Breast epithelium (tissue), 4 donors: ENCODE results near the gene KREMEN1. TPM values are rescaled to one million over a fixed set of nuclear protein-coding genes. Genes with fewer than 3 reads are reported as not detected.
A peak's percentile ranks its signal among the peaks of the same experiment; 100 is the strongest.

Source experiments
- DNase-seq, 2 donors: peaks; one replicate each; pipeline ENCODE4 v3.0.0-alpha.2; 2019; ENCODE audit warnings: low spot score in 2 of 2
- H3K27ac ChIP-seq, 2 donors: fragments of 200-600 bp; sonication (generic) in 1 of 2; one replicate each; pipeline ENCODE4 v1.5.1; 2016 to 2019; ENCODE audit warnings: mild to moderate bottlenecking in 1 of 2
- H3K27me3 ChIP-seq, 2 donors: fragments of 200-600 bp; sonication (generic) in 1 of 2; one replicate each; pipeline versions ENCODE4 v1.5.1 to v1.6.0; 2017 to 2019; ENCODE audit warnings: control low read depth in 1 of 2, mild to moderate bottlenecking in 1 of 2
- H3K36me3 ChIP-seq: fragments of 200-600 bp; one replicate; pipeline ENCODE4 v1.5.1; 2019
- H3K4me1 ChIP-seq, 2 donors: fragments of 200-600 bp; sonication (generic); one replicate each; pipeline ENCODE4 v1.5.1; 2016 to 2019; ENCODE audit warnings: control low read depth in 1 of 2
- H3K4me3 ChIP-seq, 3 donors: fragments of 200-600 bp; sonication (generic); 1 replicate in 2 of 3; 2 replicates in 1 of 3; pipeline ENCODE4 v1.5.1; 2016 to 2019; ENCODE audit warnings: mild to moderate bottlenecking in 3 of 3, moderate library complexity in 2 of 3
- H3K9me3 ChIP-seq, 2 donors: fragments of 200-600 bp; sonication (generic) in 1 of 2; one replicate each; pipeline ENCODE4 v1.5.1; 2016 to 2019; ENCODE audit warnings: control low read depth in 1 of 2
- POLR2A ChIP-seq: fragments of 450-650 bp; IDR thresholded peaks from one replicate; pipeline ENCODE4 v1.6.1; 2016; ENCODE audit warnings: antibody characterized with exemption, mild to moderate bottlenecking, moderate library complexity
- POLR2AphosphoS5 ChIP-seq, 3 donors: sonication (generic); formaldehyde crosslinking; IDR thresholded peaks; one replicate each; pipeline ENCODE4 v1.6.1; 2017; ENCODE audit warnings: antibody characterized with exemption in 3 of 3
- intact Hi-C: fragments of 100-400 bp; cut with DNase I; formaldehyde crosslinking; loops from one replicate; pipeline ENCODE4 v1.15.1; 2023; ENCODE audit warnings: low total_unique reads
- total RNA-seq, 3 donors: library from RNA; depleted of rRNA; stranded (reverse); fragments of >200 nt; gene quantifications; one replicate each; pipeline ENCODE4 v1.1.0, GENCODE V29; 2016
- TF ChIP-seq, protein P1 (sequence below), 3 donors: fragments of 450-650 bp; IDR thresholded peaks; one replicate each; pipeline ENCODE4 v1.5.1; 2016 to 2017; ENCODE audit warnings: antibody characterized with exemption in 3 of 3, mild to moderate bottlenecking in 3 of 3, moderate library complexity in 3 of 3

The KREMEN1 gene
- total RNA-seq, 3 donors from 2014 or later: 9.5 to 13.6 (median 13.5) TPM

- Histone ChIP-seq H3K4me3 (no peak overlapping the region), H3K36me3 (no peaks in the 10 kb centered on the region), H3K4me1 (no peaks in the 10 kb centered on the region), H3K9me3 (no peaks in the 10 kb centered on the region), H3K27ac (no peak overlapping the region), H3K27me3 (no peaks in the 10 kb centered on the region)
- TF ChIP-seq, protein P1, sequence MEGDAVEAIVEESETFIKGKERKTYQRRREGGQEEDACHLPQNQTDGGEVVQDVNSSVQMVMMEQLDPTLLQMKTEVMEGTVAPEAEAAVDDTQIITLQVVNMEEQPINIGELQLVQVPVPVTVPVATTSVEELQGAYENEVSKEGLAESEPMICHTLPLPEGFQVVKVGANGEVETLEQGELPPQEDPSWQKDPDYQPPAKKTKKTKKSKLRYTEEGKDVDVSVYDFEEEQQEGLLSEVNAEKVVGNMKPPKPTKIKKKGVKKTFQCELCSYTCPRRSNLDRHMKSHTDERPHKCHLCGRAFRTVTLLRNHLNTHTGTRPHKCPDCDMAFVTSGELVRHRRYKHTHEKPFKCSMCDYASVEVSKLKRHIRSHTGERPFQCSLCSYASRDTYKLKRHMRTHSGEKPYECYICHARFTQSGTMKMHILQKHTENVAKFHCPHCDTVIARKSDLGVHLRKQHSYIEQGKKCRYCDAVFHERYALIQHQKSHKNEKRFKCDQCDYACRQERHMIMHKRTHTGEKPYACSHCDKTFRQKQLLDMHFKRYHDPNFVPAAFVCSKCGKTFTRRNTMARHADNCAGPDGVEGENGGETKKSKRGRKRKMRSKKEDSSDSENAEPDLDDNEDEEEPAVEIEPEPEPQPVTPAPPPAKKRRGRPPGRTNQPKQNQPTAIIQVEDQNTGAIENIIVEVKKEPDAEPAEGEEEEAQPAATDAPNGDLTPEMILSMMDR (IDR thresholded peaks at IDR 0.05): no peak
- TF ChIP-seq POLR2AphosphoS5 (IDR thresholded peaks at IDR 0.05) (no peak), POLR2A (no peak)
- DNase-seq: no peak
- intact Hi-C loops: no loop called here
Observed at GRCh38 chr22:29150701-29151100, 77.9 kb downstream of the KREMEN1 start.

DNA sequence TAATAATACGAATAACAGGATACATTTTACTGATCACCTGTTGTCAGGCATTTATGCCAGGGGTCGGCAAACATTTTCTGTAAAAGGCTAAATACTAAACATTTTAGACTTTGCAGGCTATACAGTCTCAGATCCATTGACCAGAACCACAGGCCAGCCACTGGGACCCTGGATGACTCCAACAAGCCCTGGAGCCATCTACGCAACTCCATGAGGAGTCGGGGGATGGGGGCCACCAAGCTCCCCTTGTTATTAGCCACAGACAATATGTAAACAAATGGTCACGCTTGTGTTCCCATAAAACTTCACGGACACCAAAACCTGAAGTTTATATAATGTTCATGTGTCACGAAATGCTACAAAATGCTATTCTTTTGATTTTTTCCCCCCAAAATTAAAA, 78.5 kb downstream of the KREMEN1 start:
- intact Hi-C loops: no loop called here
- TF ChIP-seq, protein P1 (IDR thresholded peaks at IDR 0.05): no peak
- no peak for TF ChIP-seq POLR2AphosphoS5 (IDR thresholded peaks at IDR 0.05)
- TF ChIP-seq POLR2A: no peak
- H3K9me3 ChIP-seq: no peaks in the 10 kb centered on the region
- no peaks in the 10 kb centered on the region for H3K36me3 ChIP-seq
- no peak for DNase-seq
- no peaks in the 10 kb centered on the region for H3K27me3 ChIP-seq
- H3K27ac ChIP-seq: no peak overlapping the region
- no peak overlapping the region for H3K4me3 ChIP-seq
- H3K4me1 ChIP-seq: no peaks in the 10 kb centered on the region

- no peak overlapping the region for H3K4me3 ChIP-seq
- no peaks in the 10 kb centered on the region for H3K27me3 ChIP-seq
- no peaks in the 10 kb centered on the region for H3K36me3 ChIP-seq
- intact Hi-C loops: no loop called here
- H3K27ac ChIP-seq: peak overlapping the region; percentile 36 to 55
- TF ChIP-seq, protein P1 (IDR thresholded peaks at IDR 0.05): no peak
- no peak for TF ChIP-seq POLR2AphosphoS5 (IDR thresholded peaks at IDR 0.05)
- no peak for TF ChIP-seq POLR2A
- DNase-seq: no peak
- H3K4me1 ChIP-seq: no peaks in the 10 kb centered on the region
- H3K9me3 ChIP-seq: no peaks in the 10 kb centered on the region
Observed at GRCh38 chr22:29152045-29152953, 79.5 kb downstream of the KREMEN1 start.

- Histone ChIP-seq H3K36me3 (no peaks in the 10 kb centered on the region), H3K27ac (peak overlapping the region in 1 of 2 donors; percentile 36), H3K4me3 (no peak overlapping the region), H3K9me3 (no peaks in the 10 kb centered on the region), H3K4me1 (no peaks in the 10 kb centered on the region), H3K27me3 (no peaks in the 10 kb centered on the region)
- no peak for DNase-seq
- TF ChIP-seq, protein P1 (IDR thresholded peaks at IDR 0.05): no peak
- no peak for TF ChIP-seq POLR2A
- no peak for TF ChIP-seq POLR2AphosphoS5 (IDR thresholded peaks at IDR 0.05)
- intact Hi-C loops: no loop called here
Observed at GRCh38 chr22:29152954-29153719, 80.3 kb downstream of the KREMEN1 start.
